ENCODE data around the gene PUS1. TPM values are rescaled to one million over a fixed set of nuclear protein-coding genes. Genes with fewer than 3 reads are reported as not detected.

The PUS1 gene
- total and polyA plus RNA-seq, 2 of the 4 experiments (the other 2 are of a cell fraction) = 14.0 to 36.7 TPM

GRCh38 chr12:131975228-131975627, 46.2 kb downstream of the PUS1 start:
- Histone ChIP-seq H3K4me3 (ENCODE audit: insufficient read depth, low read depth, low read length) (no peak overlapping the region), H3K4me1 (ENCODE audit: control insufficient read depth, insufficient read depth, low read length) (peaks cover 2% of the 10 kb centered on the region), H4K5ac (ENCODE audit: low read depth, low read length) (no peak overlapping the region), H3K4ac (ENCODE audit: low read depth, low read length) (no peak overlapping the region), H3K9me3 (ENCODE audit: control insufficient read depth, insufficient read depth, low read length) (no peaks in the 10 kb centered on the region), H3K23ac (ENCODE audit: low read depth, low read length) (no peak overlapping the region), H2AFZ (replicated peaks; ENCODE audit: low read length, poor library complexity) (no peak overlapping the region), H3K4me2 (ENCODE audit: low read depth, low read length) (no peak overlapping the region), H2AK9ac (replicated peaks; ENCODE audit: low read depth, low read length, poor library complexity) (no peak overlapping the region), H4K20me1 (ENCODE audit: insufficient read depth, low read length) (peaks cover 14% of the 10 kb centered on the region), H4K8ac (ENCODE audit: low read depth in 2 of 2, low read length in 2 of 2) (no peak overlapping the region), H2AK5ac (ENCODE audit: low read depth, low read length) (no peak overlapping the region), H3K79me1 (ENCODE audit: low read depth in 1 of 2, low read length in 2 of 2) (peaks cover 41 to 53% of the 10 kb centered on the region in 2 experiments), H3K27me3 (ENCODE audit: control insufficient read depth, insufficient read depth, low read length) (no peaks in the 10 kb centered on the region), H2BK120ac (ENCODE audit: low read depth, low read length) (no peak overlapping the region), H4K91ac (ENCODE audit: insufficient read depth, low read depth, low read length) (no peak overlapping the region), H3K14ac (replicated peaks; ENCODE audit: low read depth, low read length) (no peak overlapping the region), H3K9me1 (ENCODE audit: insufficient read depth, low read length) (peaks cover 2% of the 10 kb centered on the region; the same call in 1 of the 2 replicates), H3K9ac (ENCODE audit: low read depth, low read length) (no peak overlapping the region), H3K18ac (ENCODE audit: low read depth, low read length) (no peak overlapping the region), H2BK5ac (ENCODE audit: low read depth, low read length, poor library complexity, severe bottlenecking) (no peak overlapping the region), H3K56ac (ENCODE audit: extremely low read depth, insufficient read depth, low read length) (no peak overlapping the region), H3K27ac (ENCODE audit: insufficient read depth, low read length) (no peak overlapping the region), H2BK15ac (ENCODE audit: low read depth, low read length) (no peak overlapping the region), H2BK20ac (ENCODE audit: low read depth, low read length) (no peak overlapping the region), H3K36me3 (ENCODE audit: control insufficient read depth, insufficient read depth, low read length) (peaks cover 5% of the 10 kb centered on the region)
- WGBS, 2 experiments (ENCODE audit: extremely low coverage in 2 of 2, insufficient read length in 1 of 2) = 100% methylated on average over 4 of the region's 8 CpGs; no CpG with 5 or more reads in 1 of the 2 experiments
- intact Hi-C loops (cut with micrococcal nuclease) (no loop called here), dilution Hi-C loops (cut with HindIII; ENCODE audit: low sequenced_read_pairs, unreplicated experiment) (no loop called here), in situ Hi-C loops (cut with MboI; ENCODE audit: low sequenced_read_pairs) (no loop called here)
- ChIA-PET POLR2A (ENCODE audit: unreplicated experiment) (no interaction called here), CTCF (no interaction called here)
- no peak for ATAC-seq (ENCODE audit: low read depth)
- no peak for DNase-seq
- BruUV-seq (replicated peaks) = no TSS peak
- TF ChIP-seq SMC3 (IDR thresholded peaks at IDR 0.05; ENCODE audit: low read depth, low read length) = no peak
- no peak for TF ChIP-seq MAFK (IDR thresholded peaks at IDR 0.05; ENCODE audit: low read depth, low read length)
- no peak for TF ChIP-seq BHLHE40 (IDR thresholded peaks at IDR 0.05; ENCODE audit: low read depth, low read length)
- TF ChIP-seq, protein P1, sequence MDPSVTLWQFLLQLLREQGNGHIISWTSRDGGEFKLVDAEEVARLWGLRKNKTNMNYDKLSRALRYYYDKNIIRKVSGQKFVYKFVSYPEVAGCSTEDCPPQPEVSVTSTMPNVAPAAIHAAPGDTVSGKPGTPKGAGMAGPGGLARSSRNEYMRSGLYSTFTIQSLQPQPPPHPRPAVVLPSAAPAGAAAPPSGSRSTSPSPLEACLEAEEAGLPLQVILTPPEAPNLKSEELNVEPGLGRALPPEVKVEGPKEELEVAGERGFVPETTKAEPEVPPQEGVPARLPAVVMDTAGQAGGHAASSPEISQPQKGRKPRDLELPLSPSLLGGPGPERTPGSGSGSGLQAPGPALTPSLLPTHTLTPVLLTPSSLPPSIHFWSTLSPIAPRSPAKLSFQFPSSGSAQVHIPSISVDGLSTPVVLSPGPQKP (IDR thresholded peaks at IDR 0.05; ENCODE audit: borderline replicate concordance, low read depth, low read length) = no peak
- TF ChIP-seq RAD21 (IDR thresholded peaks at IDR 0.05; ENCODE audit: low read length) = no peak
- TF ChIP-seq MAZ (IDR thresholded peaks at IDR 0.05; ENCODE audit: borderline replicate concordance, low read depth, low read length) = no peak
- TF ChIP-seq RCOR1 (IDR thresholded peaks at IDR 0.05; ENCODE audit: insufficient replicate concordance, low read length) = no peak
- TF ChIP-seq, protein P2, sequence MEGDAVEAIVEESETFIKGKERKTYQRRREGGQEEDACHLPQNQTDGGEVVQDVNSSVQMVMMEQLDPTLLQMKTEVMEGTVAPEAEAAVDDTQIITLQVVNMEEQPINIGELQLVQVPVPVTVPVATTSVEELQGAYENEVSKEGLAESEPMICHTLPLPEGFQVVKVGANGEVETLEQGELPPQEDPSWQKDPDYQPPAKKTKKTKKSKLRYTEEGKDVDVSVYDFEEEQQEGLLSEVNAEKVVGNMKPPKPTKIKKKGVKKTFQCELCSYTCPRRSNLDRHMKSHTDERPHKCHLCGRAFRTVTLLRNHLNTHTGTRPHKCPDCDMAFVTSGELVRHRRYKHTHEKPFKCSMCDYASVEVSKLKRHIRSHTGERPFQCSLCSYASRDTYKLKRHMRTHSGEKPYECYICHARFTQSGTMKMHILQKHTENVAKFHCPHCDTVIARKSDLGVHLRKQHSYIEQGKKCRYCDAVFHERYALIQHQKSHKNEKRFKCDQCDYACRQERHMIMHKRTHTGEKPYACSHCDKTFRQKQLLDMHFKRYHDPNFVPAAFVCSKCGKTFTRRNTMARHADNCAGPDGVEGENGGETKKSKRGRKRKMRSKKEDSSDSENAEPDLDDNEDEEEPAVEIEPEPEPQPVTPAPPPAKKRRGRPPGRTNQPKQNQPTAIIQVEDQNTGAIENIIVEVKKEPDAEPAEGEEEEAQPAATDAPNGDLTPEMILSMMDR (conservative IDR thresholded peaks at IDR 0.05; ENCODE audit: low read depth, low read length) = no peak
- no peak for TF ChIP-seq FOS (IDR thresholded peaks at IDR 0.05; ENCODE audit: low read depth, low read length)
- no peak for TF ChIP-seq MXI1 (IDR thresholded peaks at IDR 0.05; ENCODE audit: borderline replicate concordance, low read depth, low read length)
- no peak for TF ChIP-seq NFE2L2 (IDR thresholded peaks at IDR 0.05; ENCODE audit: low read depth, low read length)
- TF ChIP-seq CHD1 (IDR thresholded peaks at IDR 0.05; ENCODE audit: low read depth, low read length) = no peak
- no peak for TF ChIP-seq POLR2A (IDR thresholded peaks at IDR 0.05; ENCODE audit: low read depth, low read length)

All from IMR-90 (cell line).